Caco-2 (cell line): ENCODE results near the gene NOL4L. TPM values are rescaled to one million over a fixed set of nuclear protein-coding genes. Genes with fewer than 3 reads are reported as not detected.

Source experiments
- BruUV-seq: library from RNA; stranded (reverse); fragments of 400-500 nt; replicated peaks from 2 replicates; lab custom pipeline; 2021; lab: Mats Ljungman, UMichigan
- CTCF ChIA-PET: fragments of 300-600 bp; sonication (Branson Sonifier 250); formaldehyde crosslinking; loops from one replicate; lab custom pipeline; 2022; ENCODE audit warnings: antibody characterized with exemption; lab: Charles Lee
- POLR2A ChIA-PET: fragments of 300-600 bp; sonication (Branson Sonifier 250); formaldehyde crosslinking; loops from one replicate; lab custom pipeline; 2022; ENCODE audit warnings: antibody characterized with exemption; lab: Charles Lee
- DNase-seq, 2 experiments: peaks; one replicate each; pipeline versions ENCODE4 v3.0.0 to v3.0.0-alpha.2; 2020 to 2022
- H3K27me3 ChIP-seq: replicated peaks from 2 replicates; pipeline ENCODE4 v1.6.0; 2011; ENCODE audit warnings: low read length; ENCODE audit not compliant: control insufficient read depth, insufficient read depth
- H3K36me3 ChIP-seq: 2 replicates; pipeline ENCODE4 v1.5.1; 2011; ENCODE audit warnings: low read length; ENCODE audit not compliant: control insufficient read depth, insufficient read depth
- H3K4me1 ChIP-seq: fragments of 250-450 bp; sonication (Bioruptor Pico); 2 replicates; pipeline ENCODE4 v1.5.1; 2020; ENCODE audit warnings: mild to moderate bottlenecking
- H3K4me3 ChIP-seq: 2 replicates; pipeline ENCODE4 v1.5.1; 2011; ENCODE audit warnings: low read depth, mild to moderate bottlenecking, control low read depth, low read length
- H3K9me3 ChIP-seq: fragments of 250-450 bp; sonication (Bioruptor Pico); 2 replicates; pipeline ENCODE4 v1.5.1; 2020; ENCODE audit warnings: mild to moderate bottlenecking, moderate library complexity
- H3K27ac Mint-ChIP-seq: one replicate; pipeline ENCODE4 v1.8.0; 2022; ENCODE audit warnings: mixed read lengths; ENCODE audit not compliant: unreplicated experiment
- H3K27me3 Mint-ChIP-seq: one replicate; pipeline ENCODE4 v1.8.0; 2022; ENCODE audit warnings: mixed read lengths; ENCODE audit not compliant: insufficient read depth, unreplicated experiment
- H3K36me3 Mint-ChIP-seq: one replicate; pipeline ENCODE4 v1.8.0; 2022; ENCODE audit warnings: mild to moderate bottlenecking, mixed read lengths; ENCODE audit not compliant: insufficient read depth, unreplicated experiment
- H3K4me1 Mint-ChIP-seq: one replicate; pipeline ENCODE4 v1.8.0; 2022; ENCODE audit warnings: low read depth, mixed read lengths; ENCODE audit not compliant: unreplicated experiment
- H3K4me3 Mint-ChIP-seq: one replicate; pipeline ENCODE4 v1.8.0; 2022; ENCODE audit warnings: mild to moderate bottlenecking, moderate library complexity, mixed read lengths; ENCODE audit not compliant: unreplicated experiment
- H3K9me3 Mint-ChIP-seq: one replicate; pipeline ENCODE4 v1.8.0; 2022; ENCODE audit warnings: mixed read lengths; ENCODE audit not compliant: unreplicated experiment
- CTCF ChIP-seq, 2 experiments: fragments of 200-600 bp in 1 of 2; IDR thresholded peaks; 1 replicate in 1 of 2; 2 replicates in 1 of 2; pipeline versions ENCODE4 v1.5.1 to v1.8.0; 2011 to 2022; ENCODE audit warnings: antibody characterized with exemption in 1 of 2, control low read depth in 1 of 2, inconsistent platforms in 1 of 2, low read depth in 1 of 2, low read length in 1 of 2, mild to moderate bottlenecking in 1 of 2, moderate library complexity in 1 of 2; ENCODE audit not compliant: insufficient read depth in 1 of 2, severe bottlenecking in 1 of 2, unreplicated experiment in 1 of 2
- intact Hi-C: fragments of 100-400 bp; cut with micrococcal nuclease; formaldehyde crosslinking; loops from one replicate; pipeline ENCODE4 v1.10.0; 2022; ENCODE audit not compliant: unreplicated experiment
- total RNA-seq: library from RNA; stranded (reverse); gene quantifications from 2 replicates; pipeline ENCODE4 v1.2.3, GENCODE V29; 2022

Gene NOL4L
- total RNA-seq, 1 experiment from 2014 or later: 80.9 TPM

GRCh38 chr20:32532246-32532645 is 52.9 kb downstream of the NOL4L start:
- POLR2A ChIA-PET: no interaction called here

GRCh38 chr20:32528905-32529670 is 56.0 kb downstream of the NOL4L start:
- H3K36me3 ChIP-seq: no peaks in the 10 kb centered on the region
- ChIA-PET CTCF (interaction anchor here (1.4 kb wide), 1 partner anchor 13 kb away, joined by 3 read pairs; no protein-coding TSS in a partner anchor), POLR2A (no interaction called here)
- no peaks in the 10 kb centered on the region for H3K4me1 ChIP-seq
- Mint-ChIP-seq H3K27ac (no peak overlapping the region), H3K4me1 (no peaks in the 10 kb centered on the region), H3K4me3 (no peak overlapping the region), H3K27me3 (no peaks in the 10 kb centered on the region), H3K9me3 (no peaks in the 10 kb centered on the region), H3K36me3 (no peaks in the 10 kb centered on the region)
- H3K27me3 ChIP-seq: no peaks in the 10 kb centered on the region; the same call in 1 of the 2 replicates
- no peak for TF ChIP-seq CTCF (IDR thresholded peaks at IDR 0.05; ENCODE audit: insufficient read depth in 1 of 2, low read depth in 1 of 2, low read length in 1 of 2, severe bottlenecking in 1 of 2, unreplicated experiment in 1 of 2)
- no peak overlapping the region for H3K4me3 ChIP-seq
- H3K9me3 ChIP-seq: no peaks in the 10 kb centered on the region
- DNase-seq: no peak
- intact Hi-C loops: no loop called here
- BruUV-seq: no TSS peak

More at GRCh38 chr20:32532246-32532645, 52.9 kb downstream of the NOL4L start:
- Histone ChIP-seq H3K9me3 (no peaks in the 10 kb centered on the region), H3K27me3 (no peaks in the 10 kb centered on the region; the same call in 1 of the 2 replicates), H3K4me1 (peaks cover 9% of the 10 kb centered on the region), H3K36me3 (no peaks in the 10 kb centered on the region), H3K4me3 (no peak overlapping the region)
- CTCF ChIA-PET: interaction anchor here (2.3 kb wide), 1 partner anchor 10 kb away, joined by 11 read pairs; no protein-coding TSS in a partner anchor
- no peaks in the 10 kb centered on the region for H3K36me3 Mint-ChIP-seq
- no peaks in the 10 kb centered on the region for H3K9me3 Mint-ChIP-seq
- no peak for TF ChIP-seq CTCF (IDR thresholded peaks at IDR 0.05; ENCODE audit: insufficient read depth in 1 of 2, low read depth in 1 of 2, low read length in 1 of 2, severe bottlenecking in 1 of 2, unreplicated experiment in 1 of 2)
- no peak for DNase-seq
- peaks cover 12% of the 10 kb centered on the region for H3K4me1 Mint-ChIP-seq
- no peak overlapping the region for H3K27ac Mint-ChIP-seq
- BruUV-seq: no TSS peak
- no peaks in the 10 kb centered on the region for H3K27me3 Mint-ChIP-seq
- intact Hi-C loops: no loop called here
- no peak overlapping the region for H3K4me3 Mint-ChIP-seq

GRCh38 chr20:32528171-32528891 is 56.8 kb downstream of the NOL4L start:
- no peaks in the 10 kb centered on the region for H3K9me3 Mint-ChIP-seq
- Histone ChIP-seq H3K9me3 (no peaks in the 10 kb centered on the region), H3K27me3 (no peaks in the 10 kb centered on the region; the same call in 1 of the 2 replicates), H3K4me3 (no peak overlapping the region), H3K4me1 (no peaks in the 10 kb centered on the region), H3K36me3 (no peaks in the 10 kb centered on the region)
- intact Hi-C loops: no loop called here
- no peaks in the 10 kb centered on the region for H3K36me3 Mint-ChIP-seq
- no peak overlapping the region for H3K27ac Mint-ChIP-seq
- no peaks in the 10 kb centered on the region for H3K4me1 Mint-ChIP-seq
- ChIA-PET CTCF (interaction anchor here (1.4 kb wide), 1 partner anchor 14 kb away, joined by 3 read pairs; no protein-coding TSS in a partner anchor), POLR2A (no interaction called here)
- DNase-seq: no peak
- H3K27me3 Mint-ChIP-seq: no peaks in the 10 kb centered on the region
- no TSS peak for BruUV-seq
- H3K4me3 Mint-ChIP-seq: no peak overlapping the region
- no peak for TF ChIP-seq CTCF (IDR thresholded peaks at IDR 0.05; ENCODE audit: insufficient read depth in 1 of 2, low read depth in 1 of 2, low read length in 1 of 2, severe bottlenecking in 1 of 2, unreplicated experiment in 1 of 2)
